Measurements from ENCODE around the gene FGF18. TPM values are rescaled to one million over a fixed set of nuclear protein-coding genes. Genes with fewer than 3 reads are reported as not detected.
A peak's percentile ranks its signal among the peaks of the same experiment; 100 is the strongest.

FGF18 gene
- total RNA-seq, 2 experiments from 2014 or later, result 0.31 to 0.33 TPM

DNA sequence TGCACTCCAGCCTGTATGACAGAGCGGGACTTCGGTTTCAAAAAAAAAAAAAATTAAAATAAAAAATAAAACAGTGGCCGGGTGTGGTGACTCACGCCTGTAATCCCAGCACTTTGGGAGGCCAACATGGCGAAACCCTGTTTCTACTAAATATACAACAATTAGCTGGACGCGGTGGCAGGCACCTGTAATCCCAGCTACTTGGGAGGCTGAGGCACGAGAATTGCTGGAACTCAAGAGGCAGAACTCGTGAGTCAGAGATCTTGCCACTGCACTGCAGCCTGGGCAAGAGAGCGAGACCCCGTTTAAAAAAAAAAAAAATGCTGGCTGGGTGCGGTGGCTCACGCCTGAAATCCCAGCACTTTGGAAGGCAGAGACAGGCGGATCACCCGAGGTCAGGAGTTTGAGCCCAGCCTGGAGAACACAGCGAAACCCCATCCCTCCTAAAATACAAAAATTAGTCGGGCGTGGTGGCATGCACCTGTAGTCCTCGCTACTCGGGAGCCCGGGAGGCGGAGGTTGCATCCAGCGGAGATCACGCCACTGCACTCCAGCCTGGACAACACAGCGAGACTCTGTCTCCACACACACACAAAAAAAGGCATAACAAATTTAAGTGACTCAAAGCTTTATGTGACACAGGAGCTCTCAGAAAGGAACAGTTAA is 33.3 kb upstream of the FGF18 start:
- TF ChIP-seq, protein P1, sequence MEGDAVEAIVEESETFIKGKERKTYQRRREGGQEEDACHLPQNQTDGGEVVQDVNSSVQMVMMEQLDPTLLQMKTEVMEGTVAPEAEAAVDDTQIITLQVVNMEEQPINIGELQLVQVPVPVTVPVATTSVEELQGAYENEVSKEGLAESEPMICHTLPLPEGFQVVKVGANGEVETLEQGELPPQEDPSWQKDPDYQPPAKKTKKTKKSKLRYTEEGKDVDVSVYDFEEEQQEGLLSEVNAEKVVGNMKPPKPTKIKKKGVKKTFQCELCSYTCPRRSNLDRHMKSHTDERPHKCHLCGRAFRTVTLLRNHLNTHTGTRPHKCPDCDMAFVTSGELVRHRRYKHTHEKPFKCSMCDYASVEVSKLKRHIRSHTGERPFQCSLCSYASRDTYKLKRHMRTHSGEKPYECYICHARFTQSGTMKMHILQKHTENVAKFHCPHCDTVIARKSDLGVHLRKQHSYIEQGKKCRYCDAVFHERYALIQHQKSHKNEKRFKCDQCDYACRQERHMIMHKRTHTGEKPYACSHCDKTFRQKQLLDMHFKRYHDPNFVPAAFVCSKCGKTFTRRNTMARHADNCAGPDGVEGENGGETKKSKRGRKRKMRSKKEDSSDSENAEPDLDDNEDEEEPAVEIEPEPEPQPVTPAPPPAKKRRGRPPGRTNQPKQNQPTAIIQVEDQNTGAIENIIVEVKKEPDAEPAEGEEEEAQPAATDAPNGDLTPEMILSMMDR (IDR thresholded peaks at IDR 0.05), result no peak
- CTCF ChIA-PET, result no interaction called here
- DNase-seq (peak in 1 of 14 experiments; percentile 34), ATAC-seq (ENCODE audit: poor library complexity) (no peak)
- Mint-ChIP-seq H3K36me3 (ENCODE audit: low read depth) (peaks cover 41% of the 10 kb centered on the region), H3K4me3 (peak overlapping the region; percentile 65), H3K27ac (peak overlapping the region; percentile 47), H3K4me1 (ENCODE audit: low read depth) (peaks cover 45% of the 10 kb centered on the region), H3K27me3 (no peaks in the 10 kb centered on the region), H3K9me3 (no peaks in the 10 kb centered on the region)
- peaks cover 27% of the 10 kb centered on the region for H3K4me1 ChIP-seq (ENCODE audit: insufficient read depth, low read length)
- no peak overlapping the region for H3K27ac ChIP-seq (ENCODE audit: low read depth in 1 of 2, low read length in 2 of 2)
- peak overlapping the region; percentile 79 for H3K4me3 ChIP-seq (ENCODE audit: low read length)
- intact Hi-C loops (cut with DNase I, micrococcal nuclease), result loop anchor here (5.0 to 10.0 kb wide), 4 partner anchors 621 to 1449 kb away; partner anchors contain the start of genes ERGIC1 (in 1 of the 2), FBXW11 (in 1 of the 2) and UBTD2 (in 1 of the 2)
- no peaks in the 10 kb centered on the region for H3K27me3 ChIP-seq (ENCODE audit: control insufficient read depth in 1 of 2, insufficient read depth in 2 of 2, low read length in 2 of 2)
- H3K9me3 ChIP-seq (ENCODE audit: control insufficient read depth in 1 of 2, insufficient read depth in 1 of 2, low read length in 2 of 2), result peaks cover 0 to 6% of the 10 kb centered on the region in 2 experiments
- peaks cover 15% of the 10 kb centered on the region for H3K36me3 ChIP-seq (ENCODE audit: insufficient read depth, low read length)
- POLR2A ChIA-PET, result interaction anchor here (1.1 to 2.8 kb wide), 7 partner anchors 10 to 899 kb away, joined by 3 to 17 read pairs (median 8); partner anchors contain the start of genes FBXW11 and FGF18

- Histone ChIP-seq H3K27me3 (ENCODE audit: control insufficient read depth in 1 of 2, insufficient read depth in 2 of 2, low read length in 2 of 2) (no peaks in the 10 kb centered on the region), H3K36me3 (ENCODE audit: insufficient read depth, low read length) (peaks cover 23% of the 10 kb centered on the region), H3K4me3 (ENCODE audit: low read length) (peak overlapping the region; percentile 79), H3K9me3 (ENCODE audit: control insufficient read depth in 1 of 2, insufficient read depth in 1 of 2, low read length in 2 of 2) (peaks cover 0 to 6% of the 10 kb centered on the region in 2 experiments), H3K27ac (ENCODE audit: low read depth in 1 of 2, low read length in 2 of 2) (peak overlapping the region; percentile 75 to 83), H3K4me1 (ENCODE audit: insufficient read depth, low read length) (peaks cover 35% of the 10 kb centered on the region)
- intact Hi-C loops (cut with DNase I, micrococcal nuclease), result loop anchor here (5.0 to 10.0 kb wide), 4 partner anchors 620 to 1448 kb away; partner anchors contain the start of genes ERGIC1 (in 1 of the 2), FBXW11 (in 1 of the 2) and UBTD2 (in 1 of the 2)
- ChIA-PET POLR2A (interaction anchor here (1.1 to 2.8 kb wide), 8 partner anchors 9 to 899 kb away, joined by 3 to 17 read pairs (median 8); partner anchors contain the start of genes FBXW11 and FGF18), CTCF (no interaction called here)
- Mint-ChIP-seq H3K9me3 (no peaks in the 10 kb centered on the region), H3K4me3 (peak overlapping the region; percentile 97), H3K27ac (peak overlapping the region; percentile 96), H3K27me3 (no peaks in the 10 kb centered on the region), H3K4me1 (ENCODE audit: low read depth) (peaks cover 53% of the 10 kb centered on the region), H3K36me3 (ENCODE audit: low read depth) (peaks cover 49% of the 10 kb centered on the region)
- TF ChIP-seq, protein P1 (IDR thresholded peaks at IDR 0.05), result no peak
- ATAC-seq (ENCODE audit: poor library complexity) (no peak), DNase-seq (peak in 1 of 14 experiments; percentile 5)
These were observed 32.5 kb upstream of the FGF18 start for GRCh38 chr5:171386861-171387344.

- POLR2A ChIA-PET, result interaction anchor here (1.1 to 2.8 kb wide), 10 partner anchors 8 to 1383 kb away, joined by 3 to 17 read pairs (median 7); partner anchors contain the start of genes DUSP1, FBXW11 and FGF18
- peaks cover 28% of the 10 kb centered on the region for H3K36me3 ChIP-seq (ENCODE audit: insufficient read depth, low read length)
- no peaks in the 10 kb centered on the region for H3K9me3 Mint-ChIP-seq
- CTCF ChIA-PET, result no interaction called here
- H3K27me3 ChIP-seq (ENCODE audit: control insufficient read depth in 1 of 2, insufficient read depth in 2 of 2, low read length in 2 of 2), result no peaks in the 10 kb centered on the region
- no peaks in the 10 kb centered on the region for H3K27me3 Mint-ChIP-seq
- ATAC-seq (ENCODE audit: poor library complexity), result peak; percentile 85
- H3K4me1 Mint-ChIP-seq (ENCODE audit: low read depth), result peaks cover 58% of the 10 kb centered on the region
- H3K4me3 Mint-ChIP-seq, result peak within 1 kb of the TSS; percentile 97
- DNase-seq, result peak; percentile 93 to 100 (median 98)
- peaks cover 0 to 6% of the 10 kb centered on the region in 2 experiments for H3K9me3 ChIP-seq (ENCODE audit: control insufficient read depth in 1 of 2, insufficient read depth in 1 of 2, low read length in 2 of 2)
- TF ChIP-seq, protein P1 (IDR thresholded peaks at IDR 0.05), result no peak
- peak within 1 kb of the TSS; percentile 96 for H3K27ac Mint-ChIP-seq
- H3K4me1 ChIP-seq (ENCODE audit: insufficient read depth, low read length), result peaks cover 40% of the 10 kb centered on the region
- intact Hi-C loops (cut with DNase I, micrococcal nuclease), result loop anchor here (5.0 to 10.0 kb wide), 4 partner anchors 620 to 1447 kb away; partner anchors contain the start of genes ERGIC1 (in 1 of the 2), FBXW11 (in 1 of the 2) and UBTD2 (in 1 of the 2)
- peak within 1 kb of the TSS; percentile 79 for H3K4me3 ChIP-seq (ENCODE audit: low read length)
- peak within 1 kb of the TSS; percentile 75 to 83 for H3K27ac ChIP-seq (ENCODE audit: low read depth in 1 of 2, low read length in 2 of 2)
- peaks cover 54% of the 10 kb centered on the region for H3K36me3 Mint-ChIP-seq (ENCODE audit: low read depth)
These were observed 32.0 kb upstream of the FGF18 start, which contains the start of gene NPM1 for GRCh38 chr5:171387345-171387969. TSS of gene NPM1 (plus strand) at chr5:171387849. CDS start at chr5:171387949, 100 bp downstream.
